GM18507 (cell line): Measurements from ENCODE around the gene SLC17A3.

ENCODE experiments used
- DNase-seq: peaks from one replicate; pipeline ENCODE4 v3.0.0; 2011; ENCODE audit warnings: low read depth; ENCODE audit not compliant: insufficient read length; ENCODE audit errors: extremely low spot score
- FAIRE-seq: peaks from 2 replicates; lab custom pipeline; 2011; peaks lifted over from hg19 to GRCh38; lab: Jason Lieb, UNC

Gene SLC17A3, protein sequence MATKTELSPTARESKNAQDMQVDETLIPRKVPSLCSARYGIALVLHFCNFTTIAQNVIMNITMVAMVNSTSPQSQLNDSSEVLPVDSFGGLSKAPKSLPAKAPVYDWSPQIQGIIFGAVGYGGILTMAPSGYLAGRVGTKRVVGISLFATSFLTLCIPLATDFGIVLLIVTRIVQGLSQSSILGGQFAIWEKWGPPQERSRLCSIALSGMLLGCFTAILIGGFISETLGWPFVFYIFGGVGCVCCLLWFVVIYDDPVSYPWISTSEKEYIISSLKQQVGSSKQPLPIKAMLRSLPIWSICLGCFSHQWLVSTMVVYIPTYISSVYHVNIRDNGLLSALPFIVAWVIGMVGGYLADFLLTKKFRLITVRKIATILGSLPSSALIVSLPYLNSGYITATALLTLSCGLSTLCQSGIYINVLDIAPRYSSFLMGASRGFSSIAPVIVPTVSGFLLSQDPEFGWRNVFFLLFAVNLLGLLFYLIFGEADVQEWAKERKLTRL

GRCh38 chr6:25874118-25874517 is at the start of gene SLC17A3:
Gene SLC17A3 (minus strand): TSS chr6:25874243. CDS start chr6:25868387, 5,856 bp downstream.
- DNase-seq: no peak
- no peak for FAIRE-seq

- no peak for DNase-seq
- no peak for FAIRE-seq
Observed at GRCh38 chr6:25922301-25922700, 48.3 kb upstream of the SLC17A3 start.

DNA sequence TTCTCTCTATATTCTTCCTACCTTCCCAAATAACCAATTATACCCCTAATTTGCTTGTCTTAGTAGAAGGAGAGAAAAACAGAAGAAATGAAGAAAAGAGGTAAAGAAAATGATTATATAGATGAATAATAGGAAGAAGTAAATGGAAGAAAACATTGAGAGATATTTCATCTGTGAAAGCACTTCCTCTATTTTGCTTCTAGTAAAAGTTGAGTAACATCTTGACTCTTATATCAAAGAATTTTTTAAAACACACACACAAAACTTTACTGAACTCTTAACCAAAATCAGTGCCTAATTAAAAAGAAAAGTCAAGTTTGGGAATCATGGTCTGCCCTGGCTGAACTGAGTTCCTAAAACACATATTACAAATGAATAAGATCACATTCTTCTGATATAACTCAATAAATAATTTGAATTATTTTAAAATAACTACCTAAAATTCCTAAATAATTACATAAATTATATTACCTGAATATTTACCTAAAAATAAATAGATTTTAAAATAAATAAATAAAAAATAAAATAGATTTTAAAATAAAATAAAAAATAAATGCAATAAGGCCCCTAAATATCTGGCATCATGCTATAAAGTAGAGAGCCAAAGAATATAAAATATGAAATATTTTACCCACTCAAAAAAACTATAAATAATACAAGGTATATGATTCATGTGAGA is 47.6 kb upstream of the SLC17A3 start:
- no peak for DNase-seq
- FAIRE-seq: no peak

GRCh38 chr6:25919657-25920056 is 45.6 kb upstream of the SLC17A3 start:
- FAIRE-seq (no peak), DNase-seq (no peak)

DNA sequence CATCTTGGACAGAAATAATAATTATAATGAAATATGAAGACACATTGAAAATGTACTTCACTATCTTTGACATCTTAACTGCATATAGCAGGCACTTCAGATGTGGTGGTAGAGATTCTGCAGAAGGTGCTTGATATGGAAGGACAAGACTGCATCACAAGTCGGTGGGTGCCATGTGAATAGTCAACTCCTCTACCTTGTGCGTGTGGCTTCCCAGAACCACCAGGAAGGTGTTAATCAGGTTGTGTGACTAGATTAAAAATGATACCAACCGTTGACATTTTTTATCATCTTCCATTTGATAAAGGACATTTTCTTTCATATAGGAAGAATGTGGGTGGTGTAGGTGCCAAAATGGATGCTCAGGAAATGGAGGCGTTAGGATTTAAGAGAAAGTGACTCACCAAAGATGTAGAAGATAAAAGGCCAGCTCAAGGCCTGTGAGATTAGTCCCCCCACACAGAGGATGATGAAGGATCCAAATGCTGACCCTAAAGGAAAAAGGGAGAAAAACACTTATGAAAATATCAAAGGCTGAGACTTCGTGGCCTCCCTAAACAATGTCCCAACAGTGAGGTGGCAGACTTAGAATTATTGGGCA is 44.1 kb upstream of the SLC17A3 start:
- DNase-seq: no peak
- no peak for FAIRE-seq

GRCh38 chr6:25916789-25917490 is 42.9 kb upstream of the SLC17A3 start:
- DNase-seq (no peak), FAIRE-seq (no peak)

DNA sequence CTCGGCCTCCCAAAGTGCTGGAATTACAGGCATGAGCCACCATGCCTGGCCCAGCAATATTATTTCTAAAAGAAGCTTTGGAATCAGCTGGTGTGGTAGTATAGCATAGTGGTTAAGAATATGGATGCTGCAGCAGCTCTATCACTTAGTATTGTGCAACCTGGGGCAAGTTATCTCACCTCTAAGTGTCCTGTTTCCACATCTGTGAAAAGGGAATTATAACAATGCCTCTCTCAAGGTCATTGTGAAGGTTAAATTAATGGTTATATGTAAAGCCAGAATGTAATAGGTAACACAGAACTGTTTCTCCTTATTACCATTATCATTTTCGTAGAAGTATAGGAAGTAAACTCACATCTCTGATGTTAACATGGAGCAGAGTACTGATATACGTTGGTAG is 42.3 kb upstream of the SLC17A3 start:
- FAIRE-seq (no peak), DNase-seq (no peak)

DNA sequence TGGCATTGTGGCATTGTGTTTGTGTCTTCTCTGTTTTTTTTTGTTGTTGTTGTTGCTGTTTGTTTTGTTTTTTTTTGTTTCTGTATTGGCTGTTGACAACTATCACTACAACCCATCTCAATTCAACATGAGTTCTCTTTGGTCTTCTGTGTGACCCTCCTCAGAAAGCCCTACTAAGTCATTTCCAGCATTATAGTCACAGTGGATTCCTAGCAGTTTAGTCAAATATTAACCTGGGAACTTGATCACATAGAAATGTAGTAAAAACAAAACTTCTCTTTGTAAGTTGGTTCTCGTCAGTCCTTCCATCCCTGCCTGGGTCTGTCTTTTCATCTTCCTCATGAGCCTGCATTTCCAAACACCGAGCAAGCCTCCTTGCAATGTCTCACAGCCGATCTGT is 39.7 kb upstream of the SLC17A3 start:
- FAIRE-seq: no peak

GRCh38 chr6:25911351-25911750 is 37.3 kb upstream of the SLC17A3 start:
- DNase-seq (no peak), FAIRE-seq (no peak)

More for the DNA sequence above, 39.7 kb upstream of the SLC17A3 start:
- no peak for DNase-seq

DNA sequence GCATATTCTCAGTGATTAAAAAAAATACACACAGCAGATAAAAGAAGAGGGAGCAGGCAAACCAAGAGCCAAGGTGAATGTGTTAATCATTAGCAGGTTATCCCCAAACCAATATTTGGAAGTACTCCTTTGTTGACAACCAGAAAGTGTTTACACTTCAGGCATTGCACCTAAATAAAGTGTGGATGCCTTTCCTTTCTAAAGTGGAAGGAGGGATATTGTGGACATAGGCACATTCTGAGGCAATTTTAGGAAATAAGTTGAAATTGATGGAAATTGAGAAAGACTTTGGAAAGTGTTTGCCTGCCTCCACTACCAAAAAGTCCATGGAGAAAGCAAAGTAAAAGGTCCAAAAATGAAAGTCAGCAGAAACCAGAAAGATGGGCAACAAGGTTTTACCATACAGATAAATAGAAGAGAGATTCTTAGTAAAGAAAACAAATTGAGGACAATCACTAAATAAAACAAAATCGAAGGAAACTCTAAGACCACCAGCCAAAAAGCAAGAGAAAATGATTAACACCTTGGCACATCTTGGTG is 33.5 kb upstream of the SLC17A3 start:
- DNase-seq: no peak
- no peak for FAIRE-seq

- no peak for DNase-seq
- no peak for FAIRE-seq
Observed at GRCh38 chr6:25903467-25904099, 29.5 kb upstream of the SLC17A3 start.

- DNase-seq (no peak), FAIRE-seq (peak; percentile 62)
Observed at GRCh38 chr6:25902071-25902470, 28.0 kb upstream of the SLC17A3 start.

- FAIRE-seq (no peak), DNase-seq (no peak)
Observed at GRCh38 chr6:25900843-25901242, 26.8 kb upstream of the SLC17A3 start.

DNA sequence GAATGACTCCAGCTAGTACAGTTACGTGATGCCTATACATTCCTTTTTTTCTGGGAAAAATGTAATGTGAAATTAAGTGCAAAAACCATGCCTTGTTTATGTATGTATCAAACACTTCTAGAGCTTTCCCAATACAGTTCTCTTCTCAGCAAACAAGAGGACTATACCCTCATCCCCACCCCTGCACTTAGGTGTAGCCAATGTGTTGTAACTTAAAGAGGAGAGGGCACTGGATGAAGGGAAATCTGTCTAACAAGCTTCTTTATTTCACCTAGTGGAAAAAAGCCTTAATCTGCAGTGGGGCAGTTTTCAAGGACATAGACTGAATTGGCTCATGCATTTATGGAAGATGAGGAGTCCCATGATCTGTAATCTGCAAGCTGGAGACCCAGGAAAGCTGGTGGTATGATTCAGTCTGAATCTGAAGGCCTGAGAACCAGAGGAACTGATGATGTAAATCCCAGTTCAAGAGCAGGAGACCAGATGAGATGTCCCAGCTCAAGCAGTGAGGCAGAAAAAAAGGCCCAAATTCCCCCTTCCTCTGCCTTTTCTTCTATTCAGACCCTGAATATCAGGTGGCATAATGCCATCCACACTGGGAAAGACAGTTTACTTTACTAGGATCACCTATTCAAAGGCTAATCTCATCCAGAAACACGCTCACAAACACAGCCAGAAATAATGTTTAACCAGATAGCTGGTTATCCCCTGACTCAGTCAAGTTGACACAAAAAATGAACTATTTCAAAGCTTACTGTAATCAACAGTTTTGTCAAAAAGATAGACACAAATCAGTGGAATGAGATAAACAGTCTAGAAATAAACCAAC is 25.8 kb upstream of the SLC17A3 start:
- DNase-seq: no peak
- FAIRE-seq: no peak

DNA sequence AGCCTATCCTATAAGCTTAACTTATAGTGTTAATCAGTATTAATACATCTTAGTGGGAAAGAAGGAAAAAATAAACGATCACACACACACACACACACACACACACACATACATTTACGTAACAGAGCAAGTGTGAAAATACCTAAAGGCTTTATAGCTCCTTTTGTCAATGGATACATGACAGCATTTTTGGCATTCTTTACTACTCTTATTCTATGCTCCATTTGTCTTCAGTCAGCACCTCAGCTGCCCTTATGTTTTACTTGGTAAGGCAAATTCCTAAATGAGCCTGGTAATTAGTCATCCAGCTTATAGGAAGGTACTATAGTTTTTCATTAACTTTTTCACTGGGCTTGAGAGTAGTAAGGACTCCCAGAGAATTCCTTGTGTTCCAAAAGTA is 25.1 kb upstream of the SLC17A3 start:
- FAIRE-seq (no peak), DNase-seq (no peak)

DNA sequence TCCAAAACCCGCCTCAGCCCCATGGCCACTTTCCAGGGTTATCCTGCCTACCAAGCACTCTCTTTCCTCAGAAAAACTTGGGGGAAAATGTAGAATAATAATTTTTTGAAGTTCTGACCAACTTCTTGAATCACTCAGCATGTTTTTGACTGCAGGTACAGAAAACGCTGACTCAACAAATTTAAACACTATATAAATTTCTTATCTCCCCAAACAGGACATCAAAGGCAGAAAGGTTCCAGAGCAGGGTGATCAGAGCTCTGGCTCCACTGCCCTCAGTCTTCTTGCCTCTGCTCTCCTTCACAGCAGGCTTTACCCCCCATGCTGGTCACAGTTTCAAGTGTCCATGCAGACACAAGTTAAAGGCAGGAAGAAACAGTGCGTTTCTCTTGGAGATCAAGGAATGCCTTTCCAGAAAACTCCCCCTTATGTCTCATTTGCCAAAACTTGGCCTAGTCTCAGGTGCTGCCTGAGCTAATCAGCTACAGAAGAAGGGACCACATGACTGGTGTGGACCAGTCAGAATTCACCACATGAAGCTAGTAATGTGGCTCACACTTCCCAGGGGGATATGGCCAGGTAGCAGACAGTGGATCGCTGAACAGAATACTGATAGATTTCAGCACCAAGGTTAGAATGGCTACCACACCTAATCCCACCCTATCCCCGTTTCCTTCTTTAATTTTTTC is 24.4 kb upstream of the SLC17A3 start:
- no peak for FAIRE-seq
- DNase-seq: no peak

GRCh38 chr6:25896252-25896651 is 22.2 kb upstream of the SLC17A3 start:
- FAIRE-seq: no peak
- no peak for DNase-seq

GRCh38 chr6:25895771-25896170 is 21.7 kb upstream of the SLC17A3 start:
- no peak for DNase-seq
- no peak for FAIRE-seq
